IMR-90 (cell line): ENCODE measurements around the gene SCARB1. TPM values are rescaled to one million over a fixed set of nuclear protein-coding genes. Genes with fewer than 3 reads are reported as not detected.

ENCODE experiments used
- ATAC-seq: fragments of 200-7000 bp; cut with Tn5 transposase; 2 replicates; pipeline ENCODE4 v1.9.1; 2020; ENCODE audit warnings: low read depth, mild to moderate bottlenecking, moderate library complexity
- BruUV-seq: library from RNA; stranded (reverse); fragments of 400-500 nt; replicated peaks from 2 replicates; lab custom pipeline; 2021; lab: Mats Ljungman, UMichigan
- CTCF ChIA-PET: fragments of 300-600 bp; formaldehyde crosslinking; extraction: SDS; loops from one replicate; lab custom pipeline; 2021; ENCODE audit warnings: antibody characterized with exemption; lab: Yijun Ruan, JAX
- POLR2A ChIA-PET: fragments of 300-600 bp; sonication (Branson Sonifier 250); formaldehyde crosslinking; loops from one replicate; lab custom pipeline; 2022; ENCODE audit warnings: antibody characterized with exemption; ENCODE audit not compliant: unreplicated experiment; lab: Charles Lee
- DNase-seq: peaks from one replicate; pipeline ENCODE4 v3.0.0; 2013
- H2AFZ ChIP-seq: replicated peaks from 2 replicates; pipeline ENCODE3; 2013; ENCODE audit warnings: low read length, mild to moderate bottlenecking; ENCODE audit not compliant: poor library complexity
- H2AK5ac ChIP-seq: 2 replicates; pipeline ENCODE4 v1.6.1; 2013; ENCODE audit warnings: low read depth, low read length, inconsistent platforms
- H2AK9ac ChIP-seq: replicated peaks from 2 replicates; pipeline ENCODE3; 2013; ENCODE audit warnings: mild to moderate bottlenecking, low read depth, low read length, moderate library complexity; ENCODE audit not compliant: poor library complexity
- H2BK120ac ChIP-seq: 2 replicates; pipeline ENCODE4 v1.6.1; 2013; ENCODE audit warnings: low read depth, low read length, inconsistent platforms
- H2BK15ac ChIP-seq: 3 replicates; pipeline ENCODE4 v1.6.1; 2013; ENCODE audit warnings: low read depth, low read length, inconsistent platforms
- H2BK20ac ChIP-seq: 2 replicates; pipeline ENCODE4 v1.6.1; 2013; ENCODE audit warnings: low read depth, mild to moderate bottlenecking, inconsistent platforms, low read length, moderate library complexity
- H2BK5ac ChIP-seq: 2 replicates; pipeline ENCODE4 v1.6.1; 2013; ENCODE audit warnings: mild to moderate bottlenecking, low read depth, low read length, inconsistent platforms; ENCODE audit not compliant: poor library complexity, severe bottlenecking
- H3K14ac ChIP-seq: replicated peaks from 2 replicates; pipeline ENCODE4 v1.6.1; 2013; ENCODE audit warnings: low read depth, low read length, inconsistent platforms
- H3K18ac ChIP-seq: 2 replicates; pipeline ENCODE4 v1.6.1; 2013; ENCODE audit warnings: low read depth, low read length, control low read depth
- H3K23ac ChIP-seq: 2 replicates; pipeline ENCODE4 v1.6.1; 2013; ENCODE audit warnings: low read depth, low read length, inconsistent platforms
- H3K27ac ChIP-seq: 2 replicates; pipeline ENCODE4 v1.5.1; 2013; ENCODE audit warnings: mild to moderate bottlenecking, control low read depth, low read length; ENCODE audit not compliant: insufficient read depth
- H3K27me3 ChIP-seq: 2 replicates; pipeline ENCODE4 v1.6.1; 2013; ENCODE audit warnings: low read length; ENCODE audit not compliant: control insufficient read depth, insufficient read depth
- H3K36me3 ChIP-seq: 2 replicates; pipeline ENCODE4 v1.6.1; 2013; ENCODE audit warnings: low read length, mixed read lengths; ENCODE audit not compliant: control insufficient read depth, insufficient read depth
- H3K4ac ChIP-seq: 2 replicates; pipeline ENCODE4 v1.6.1; 2013; ENCODE audit warnings: low read depth, low read length, inconsistent platforms
- H3K4me1 ChIP-seq: 2 replicates; pipeline ENCODE4 v1.6.1; 2013; ENCODE audit warnings: low read length, mixed read lengths; ENCODE audit not compliant: control insufficient read depth, insufficient read depth
- H3K4me2 ChIP-seq: 2 replicates; pipeline ENCODE4 v1.6.1; 2013; ENCODE audit warnings: low read depth, mild to moderate bottlenecking, control low read depth, low read length, moderate library complexity
- H3K4me3 ChIP-seq: 2 replicates; pipeline ENCODE4 v1.5.1; 2013; ENCODE audit warnings: low read depth, mild to moderate bottlenecking, control low read depth, low read length, moderate library complexity; ENCODE audit not compliant: insufficient read depth
- H3K56ac ChIP-seq: 2 replicates; pipeline ENCODE4 v1.6.1; 2013; ENCODE audit warnings: low read length, inconsistent platforms; ENCODE audit not compliant: insufficient read depth; ENCODE audit errors: extremely low read depth
- H3K79me1 ChIP-seq, 2 experiments: 2 replicates each; pipeline ENCODE4 v1.6.1; 2013; ENCODE audit warnings: low read length in 2 of 2, inconsistent platforms in 1 of 2, low read depth in 1 of 2
- H3K9ac ChIP-seq: 2 replicates; pipeline ENCODE4 v1.6.1; 2013; ENCODE audit warnings: low read depth, low read length, control low read depth
- H3K9me1 ChIP-seq: 2 replicates; pipeline ENCODE4 v1.6.1; 2013; ENCODE audit warnings: low read length, inconsistent platforms; ENCODE audit not compliant: insufficient read depth
- H3K9me3 ChIP-seq: 2 replicates; pipeline ENCODE4 v1.6.1; 2013; ENCODE audit warnings: low read length; ENCODE audit not compliant: control insufficient read depth, insufficient read depth
- H4K20me1 ChIP-seq: 2 replicates; pipeline ENCODE4 v1.6.1; 2013; ENCODE audit warnings: low read length, inconsistent platforms; ENCODE audit not compliant: insufficient read depth
- H4K5ac ChIP-seq: 2 replicates; pipeline ENCODE4 v1.6.1; 2013; ENCODE audit warnings: mild to moderate bottlenecking, low read depth, low read length, control low read depth
- H4K8ac ChIP-seq, 2 experiments: 2 replicates each; pipeline ENCODE4 v1.6.1; 2013; ENCODE audit warnings: low read depth in 2 of 2, low read length in 2 of 2, control low read depth in 1 of 2, inconsistent platforms in 1 of 2
- H4K91ac ChIP-seq: 2 replicates; pipeline ENCODE4 v1.6.1; 2013; ENCODE audit warnings: low read depth, low read length, inconsistent platforms; ENCODE audit not compliant: insufficient read depth
- BHLHE40 ChIP-seq: fragments of 150-350 bp; IDR thresholded peaks from 2 replicates; pipeline ENCODE4 v1.6.1; 2016; ENCODE audit warnings: mild to moderate bottlenecking, low read depth, low read length
- CEBPB ChIP-seq: IDR thresholded peaks from 2 replicates; pipeline ENCODE4 v1.6.1; 2012; ENCODE audit warnings: low read depth, low read length, improper control_type of control experiment
- ELK1 ChIP-seq: fragments of 150-350 bp; IDR thresholded peaks from 2 replicates; pipeline ENCODE4 v1.6.1; 2016; ENCODE audit warnings: low read depth, mild to moderate bottlenecking, low read length, moderate library complexity, borderline replicate concordance
- FOS ChIP-seq: fragments of 150-350 bp; IDR thresholded peaks from 2 replicates; pipeline ENCODE4 v1.6.1; 2016; ENCODE audit warnings: low read depth, low read length
- MAFK ChIP-seq: IDR thresholded peaks from 2 replicates; pipeline ENCODE4 v1.6.1; 2012; ENCODE audit warnings: low read depth, low read length, improper control_type of control experiment
- NFE2L2 ChIP-seq: fragments of 150-350 bp; IDR thresholded peaks from 2 replicates; pipeline ENCODE4 v1.6.1; 2016; ENCODE audit warnings: low read depth, mild to moderate bottlenecking, low read length
- POLR2A ChIP-seq: IDR thresholded peaks from 2 replicates; pipeline ENCODE4 v1.6.1; 2012; ENCODE audit warnings: mild to moderate bottlenecking, low read depth, low read length
- RAD21 ChIP-seq: IDR thresholded peaks from 2 replicates; pipeline ENCODE4 v1.6.1; 2012; ENCODE audit warnings: low read length, improper control_type of control experiment
- RCOR1 ChIP-seq: IDR thresholded peaks from 2 replicates; pipeline ENCODE4 v1.6.1; 2012; ENCODE audit warnings: mild to moderate bottlenecking, low read length, improper control_type of control experiment; ENCODE audit not compliant: insufficient replicate concordance
- RFX5 ChIP-seq: IDR thresholded peaks from 2 replicates; pipeline ENCODE4 v1.8.0; 2012; ENCODE audit warnings: low read depth, mild to moderate bottlenecking, low read length, moderate library complexity
- SMC3 ChIP-seq: fragments of 150-350 bp; IDR thresholded peaks from 2 replicates; pipeline ENCODE4 v1.6.1; 2016; ENCODE audit warnings: low read depth, mild to moderate bottlenecking, antibody characterized with exemption, low read length, moderate library complexity
- USF2 ChIP-seq: fragments of 150-350 bp; IDR thresholded peaks from 2 replicates; pipeline ENCODE4 v1.6.1; 2017; ENCODE audit warnings: mild to moderate bottlenecking, antibody characterized with exemption, low read length, low read depth
- WGBS, 2 experiments: methylation state at CpG; one replicate each; pipeline versions ENCODE4 v1.1.5 to v1.1.7; 2013; ENCODE audit warnings: missing lambda C conversion rate in 2 of 2; ENCODE audit not compliant: insufficient read length in 1 of 2; ENCODE audit errors: extremely low coverage in 2 of 2; 5-methylcytosine and 5-hydroxymethylcytosine counted together
- dilution Hi-C: fragments of 300-500 bp; cut with HindIII; formaldehyde crosslinking; loops from one replicate; pipeline ENCODE4 v1.14.3; 2018; ENCODE audit warnings: low sequenced_read_pairs; ENCODE audit not compliant: unreplicated experiment
- in situ Hi-C: fragments of 300-500 bp; cut with MboI; formaldehyde crosslinking; loops from 3 replicates; pipeline ENCODE4 v1.14.3; 2019; ENCODE audit warnings: low sequenced_read_pairs, inconsistent platforms, mixed read lengths
- intact Hi-C: fragments of 100-400 bp; cut with micrococcal nuclease; formaldehyde crosslinking; loops from 2 replicates; pipeline ENCODE4 v1.10.0; 2022
- polyA plus RNA-seq, 3 experiments: library from polyadenylated mRNA; depleted of rRNA; stranded (reverse); fragments of >200 nt; gene quantifications; 2 replicates each; pipeline ENCODE4 v1.2.3, GENCODE V29; 2012; ENCODE audit warnings: low replicate concordance in 1 of 3
- total RNA-seq: library from RNA; depleted of rRNA; stranded (reverse); fragments of >200 nt; gene quantifications from 2 replicates; pipeline ENCODE4 v1.2.3, GENCODE V29; 2012
- TF ChIP-seq, protein P1 (sequence below): conservative IDR thresholded peaks from 2 replicates; pipeline ENCODE4 v1.5.1; 2012; ENCODE audit warnings: mild to moderate bottlenecking, low read depth, low read length, improper control_type of control experiment

Gene SCARB1
- total and polyA plus RNA-seq, 2 of the 4 experiments (the other 2 are of a cell fraction), result 3.0 to 24.8 TPM

DNA sequence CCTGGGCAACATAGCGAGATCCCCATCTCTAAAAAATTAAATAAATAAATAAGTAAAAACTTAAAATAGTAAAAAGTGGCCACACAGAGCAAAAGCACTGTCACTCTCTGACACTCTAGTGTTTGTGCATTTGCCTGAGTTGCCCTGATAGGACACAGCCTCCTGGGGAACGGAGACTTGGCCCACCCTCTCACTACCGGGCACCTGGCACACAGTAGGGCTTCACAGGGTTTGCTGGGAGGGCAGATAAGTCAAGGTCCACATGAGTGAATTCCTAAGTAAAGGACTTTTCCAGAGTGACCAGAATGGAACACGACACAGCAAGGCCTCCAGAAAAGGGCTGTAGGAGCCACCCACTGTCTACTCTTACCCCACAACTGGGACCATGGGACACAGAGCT, 54.3 kb downstream of the SCARB1 start:
- intact Hi-C loops, result no loop called here
- no TSS peak for BruUV-seq
- no CpG with 5 or more reads among the region's 4 CpGs for WGBS, 2 experiments

More for the DNA sequence above, 54.3 kb downstream of the SCARB1 start:
- Histone ChIP-seq H3K27ac (no peak overlapping the region), H4K20me1 (no peaks in the 10 kb centered on the region), H3K9me3 (no peaks in the 10 kb centered on the region), H2AK9ac (no peak overlapping the region), H4K5ac (no peak overlapping the region), H2BK15ac (no peak overlapping the region), H2BK20ac (no peak overlapping the region), H3K4me1 (no peaks in the 10 kb centered on the region), H3K4me2 (no peak overlapping the region), H3K23ac (no peak overlapping the region), H3K9ac (no peak overlapping the region), H2AFZ (no peak overlapping the region), H3K56ac (no peak overlapping the region), H4K8ac (no peak overlapping the region), H3K79me1 (no peaks in the 10 kb centered on the region), H3K4ac (no peak overlapping the region), H2BK120ac (no peak overlapping the region), H3K14ac (no peak overlapping the region), H2AK5ac (no peak overlapping the region), H3K18ac (no peak overlapping the region), H3K27me3 (no peaks in the 10 kb centered on the region), H3K36me3 (peaks cover 9% of the 10 kb centered on the region; the same call in 1 of the 2 replicates), H3K9me1 (peaks cover 9% of the 10 kb centered on the region), H4K91ac (no peak overlapping the region), H2BK5ac (no peak overlapping the region), H3K4me3 (no peak overlapping the region)
- dilution Hi-C loops, result no loop called here
- ChIA-PET CTCF (no interaction called here), POLR2A (no interaction called here)
- ATAC-seq, result no peak
- in situ Hi-C loops, result no loop called here
- no peak for TF ChIP-seq RCOR1
- TF ChIP-seq SMC3, result no peak
- no peak for TF ChIP-seq CEBPB
- TF ChIP-seq RFX5, result no peak
- no peak for TF ChIP-seq ELK1
- no peak for TF ChIP-seq RAD21
- no peak for TF ChIP-seq FOS
- TF ChIP-seq MAFK, result no peak
- TF ChIP-seq POLR2A, result no peak
- TF ChIP-seq USF2, result no peak
- no peak for TF ChIP-seq NFE2L2
- no peak for TF ChIP-seq BHLHE40
- TF ChIP-seq, protein P1, sequence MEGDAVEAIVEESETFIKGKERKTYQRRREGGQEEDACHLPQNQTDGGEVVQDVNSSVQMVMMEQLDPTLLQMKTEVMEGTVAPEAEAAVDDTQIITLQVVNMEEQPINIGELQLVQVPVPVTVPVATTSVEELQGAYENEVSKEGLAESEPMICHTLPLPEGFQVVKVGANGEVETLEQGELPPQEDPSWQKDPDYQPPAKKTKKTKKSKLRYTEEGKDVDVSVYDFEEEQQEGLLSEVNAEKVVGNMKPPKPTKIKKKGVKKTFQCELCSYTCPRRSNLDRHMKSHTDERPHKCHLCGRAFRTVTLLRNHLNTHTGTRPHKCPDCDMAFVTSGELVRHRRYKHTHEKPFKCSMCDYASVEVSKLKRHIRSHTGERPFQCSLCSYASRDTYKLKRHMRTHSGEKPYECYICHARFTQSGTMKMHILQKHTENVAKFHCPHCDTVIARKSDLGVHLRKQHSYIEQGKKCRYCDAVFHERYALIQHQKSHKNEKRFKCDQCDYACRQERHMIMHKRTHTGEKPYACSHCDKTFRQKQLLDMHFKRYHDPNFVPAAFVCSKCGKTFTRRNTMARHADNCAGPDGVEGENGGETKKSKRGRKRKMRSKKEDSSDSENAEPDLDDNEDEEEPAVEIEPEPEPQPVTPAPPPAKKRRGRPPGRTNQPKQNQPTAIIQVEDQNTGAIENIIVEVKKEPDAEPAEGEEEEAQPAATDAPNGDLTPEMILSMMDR, result no peak
- DNase-seq, result no peak
